Measurements from ENCODE around the gene ANXA5.
A peak's percentile ranks its signal among the peaks of the same experiment; 100 is the strongest.

Gene ANXA5

GRCh38 chr4:121711263-121712000 lies 14.7 kb upstream of the ANXA5 start:
- peak overlapping the region; percentile 87 for H3K9ac ChIP-seq (ENCODE audit: low read depth, low read length)
- no peaks in the 10 kb centered on the region for H3K9me3 ChIP-seq (replicated peaks; ENCODE audit: low read length)
- peaks cover 37% of the 10 kb centered on the region for H3K4me1 ChIP-seq (ENCODE audit: control insufficient read depth, insufficient read depth, low read length)
- no peaks in the 10 kb centered on the region for H3K36me3 ChIP-seq (ENCODE audit: insufficient read depth, low read length)
- H3K4me3 ChIP-seq (ENCODE audit: low read length), result peak overlapping the region; percentile 67
- H3K27me3 ChIP-seq (ENCODE audit: control insufficient read depth, insufficient read depth, low read length), result no peaks in the 10 kb centered on the region
- H3K4me2 ChIP-seq (ENCODE audit: low read length), result peak overlapping the region; percentile 87

- Histone ChIP-seq H3K36me3 (ENCODE audit: insufficient read depth, low read length) (no peaks in the 10 kb centered on the region), H3K9ac (ENCODE audit: low read depth, low read length) (no peak overlapping the region), H3K9me3 (replicated peaks; ENCODE audit: low read length) (no peaks in the 10 kb centered on the region), H3K27me3 (ENCODE audit: control insufficient read depth, insufficient read depth, low read length) (no peaks in the 10 kb centered on the region), H3K4me1 (ENCODE audit: control insufficient read depth, insufficient read depth, low read length) (peaks cover 38% of the 10 kb centered on the region), H3K4me2 (ENCODE audit: low read length) (peak overlapping the region; percentile 60), H3K4me3 (ENCODE audit: low read length) (no peak overlapping the region)
Measured at GRCh38 chr4:121709766-121710405, 13.1 kb upstream of the ANXA5 start.

GRCh38 chr4:121707344-121707743 lies 10.6 kb upstream of the ANXA5 start:
- Histone ChIP-seq H3K9ac (ENCODE audit: low read depth, low read length) (no peak overlapping the region), H3K9me3 (replicated peaks; ENCODE audit: low read length) (no peaks in the 10 kb centered on the region), H3K4me1 (ENCODE audit: control insufficient read depth, insufficient read depth, low read length) (peaks cover 35% of the 10 kb centered on the region), H3K27me3 (ENCODE audit: control insufficient read depth, insufficient read depth, low read length) (no peaks in the 10 kb centered on the region), H3K4me2 (ENCODE audit: low read length) (no peak overlapping the region), H3K36me3 (ENCODE audit: insufficient read depth, low read length) (no peaks in the 10 kb centered on the region), H3K4me3 (ENCODE audit: low read length) (no peak overlapping the region)

GRCh38 chr4:121706595-121707021 lies 9.8 kb upstream of the ANXA5 start:
- no peaks in the 10 kb centered on the region for H3K36me3 ChIP-seq (ENCODE audit: insufficient read depth, low read length)
- H3K9me3 ChIP-seq (replicated peaks; ENCODE audit: low read length), result no peaks in the 10 kb centered on the region
- H3K4me1 ChIP-seq (ENCODE audit: control insufficient read depth, insufficient read depth, low read length), result peaks cover 28% of the 10 kb centered on the region

GRCh38 chr4:121705521-121705920 lies 8.7 kb upstream of the ANXA5 start:
- Histone ChIP-seq H3K9me3 (replicated peaks; ENCODE audit: low read length) (no peaks in the 10 kb centered on the region), H3K36me3 (ENCODE audit: insufficient read depth, low read length) (no peaks in the 10 kb centered on the region), H3K4me1 (ENCODE audit: control insufficient read depth, insufficient read depth, low read length) (peaks cover 21% of the 10 kb centered on the region), H3K4me2 (ENCODE audit: low read length) (no peak overlapping the region), H3K27me3 (ENCODE audit: control insufficient read depth, insufficient read depth, low read length) (no peaks in the 10 kb centered on the region), H3K4me3 (ENCODE audit: low read length) (no peak overlapping the region), H3K9ac (ENCODE audit: low read depth, low read length) (no peak overlapping the region)

More at GRCh38 chr4:121706595-121707021, 9.8 kb upstream of the ANXA5 start:
- H3K4me3 ChIP-seq (ENCODE audit: low read length), result no peak overlapping the region
- H3K4me2 ChIP-seq (ENCODE audit: low read length), result peak overlapping the region; percentile 7
- no peak overlapping the region for H3K9ac ChIP-seq (ENCODE audit: low read depth, low read length)
- H3K27me3 ChIP-seq (ENCODE audit: control insufficient read depth, insufficient read depth, low read length), result no peaks in the 10 kb centered on the region

- Histone ChIP-seq H3K4me3 (ENCODE audit: low read length) (no peak overlapping the region), H3K9ac (ENCODE audit: low read depth, low read length) (no peak overlapping the region), H3K9me3 (replicated peaks; ENCODE audit: low read length) (no peaks in the 10 kb centered on the region), H3K36me3 (ENCODE audit: insufficient read depth, low read length) (no peaks in the 10 kb centered on the region), H3K27me3 (ENCODE audit: control insufficient read depth, insufficient read depth, low read length) (no peaks in the 10 kb centered on the region), H3K4me2 (ENCODE audit: low read length) (no peak overlapping the region), H3K4me1 (ENCODE audit: control insufficient read depth, insufficient read depth, low read length) (peaks cover 20% of the 10 kb centered on the region)
Measured at GRCh38 chr4:121702136-121702535, 5.4 kb upstream of the ANXA5 start.

GRCh38 chr4:121701263-121701662 lies 4.5 kb upstream of the ANXA5 start:
- no peaks in the 10 kb centered on the region for H3K36me3 ChIP-seq (ENCODE audit: insufficient read depth, low read length)
- no peaks in the 10 kb centered on the region for H3K9me3 ChIP-seq (replicated peaks; ENCODE audit: low read length)
- H3K4me1 ChIP-seq (ENCODE audit: control insufficient read depth, insufficient read depth, low read length), result peaks cover 11% of the 10 kb centered on the region
- no peaks in the 10 kb centered on the region for H3K27me3 ChIP-seq (ENCODE audit: control insufficient read depth, insufficient read depth, low read length)
- H3K9ac ChIP-seq (ENCODE audit: low read depth, low read length), result no peak overlapping the region
- no peak overlapping the region for H3K4me2 ChIP-seq (ENCODE audit: low read length)
- H3K4me3 ChIP-seq (ENCODE audit: low read length), result no peak overlapping the region

GRCh38 chr4:121698236-121698671 lies 1.5 kb upstream of the ANXA5 start:
- Histone ChIP-seq H3K27me3 (ENCODE audit: control insufficient read depth, insufficient read depth, low read length) (no peaks in the 10 kb centered on the region), H3K4me1 (ENCODE audit: control insufficient read depth, insufficient read depth, low read length) (peaks cover 16% of the 10 kb centered on the region), H3K9me3 (replicated peaks; ENCODE audit: low read length) (no peaks in the 10 kb centered on the region), H3K9ac (ENCODE audit: low read depth, low read length) (no peak overlapping the region), H3K36me3 (ENCODE audit: insufficient read depth, low read length) (peaks cover 7% of the 10 kb centered on the region), H3K4me3 (ENCODE audit: low read length) (no peak overlapping the region), H3K4me2 (ENCODE audit: low read length) (peak overlapping the region; percentile 83)

- Histone ChIP-seq H3K4me1 (ENCODE audit: control insufficient read depth, insufficient read depth, low read length) (peaks cover 21% of the 10 kb centered on the region), H3K9me3 (replicated peaks; ENCODE audit: low read length) (no peaks in the 10 kb centered on the region), H3K27me3 (ENCODE audit: control insufficient read depth, insufficient read depth, low read length) (no peaks in the 10 kb centered on the region), H3K9ac (ENCODE audit: low read depth, low read length) (peak overlapping the region; percentile 100), H3K4me3 (ENCODE audit: low read length) (peak overlapping the region; percentile 100), H3K36me3 (ENCODE audit: insufficient read depth, low read length) (peaks cover 9% of the 10 kb centered on the region), H3K4me2 (ENCODE audit: low read length) (peak overlapping the region; percentile 83)
Measured at GRCh38 chr4:121697564-121697963, 784 bp upstream of the ANXA5 start.

GRCh38 chr4:121696170-121696580 lies 605 bp downstream of the ANXA5 start:
- peaks cover 19% of the 10 kb centered on the region for H3K36me3 ChIP-seq (ENCODE audit: insufficient read depth, low read length)
- no peaks in the 10 kb centered on the region for H3K9me3 ChIP-seq (replicated peaks; ENCODE audit: low read length)
- H3K4me1 ChIP-seq (ENCODE audit: control insufficient read depth, insufficient read depth, low read length), result peaks cover 35% of the 10 kb centered on the region
- H3K27me3 ChIP-seq (ENCODE audit: control insufficient read depth, insufficient read depth, low read length), result no peaks in the 10 kb centered on the region
- H3K9ac ChIP-seq (ENCODE audit: low read depth, low read length), result peak overlapping the region; percentile 100
- H3K4me3 ChIP-seq (ENCODE audit: low read length), result peak overlapping the region; percentile 100
- peak overlapping the region; percentile 83 for H3K4me2 ChIP-seq (ENCODE audit: low read length)

GRCh38 chr4:121693886-121694285 lies 2.9 kb downstream of the ANXA5 start:
- Histone ChIP-seq H3K4me2 (ENCODE audit: low read length) (peak overlapping the region; percentile 83), H3K4me3 (ENCODE audit: low read length) (peak overlapping the region; percentile 100), H3K27me3 (ENCODE audit: control insufficient read depth, insufficient read depth, low read length) (no peaks in the 10 kb centered on the region), H3K9me3 (replicated peaks; ENCODE audit: low read length) (no peaks in the 10 kb centered on the region), H3K9ac (ENCODE audit: low read depth, low read length) (peak overlapping the region; percentile 63), H3K4me1 (ENCODE audit: control insufficient read depth, insufficient read depth, low read length) (peaks cover 55% of the 10 kb centered on the region), H3K36me3 (ENCODE audit: insufficient read depth, low read length) (peaks cover 30% of the 10 kb centered on the region)
